ENCODE measurements around the gene CARD9. TPM values are rescaled to one million over a fixed set of nuclear protein-coding genes. Genes with fewer than 3 reads are reported as not detected.

The CARD9 gene, protein sequence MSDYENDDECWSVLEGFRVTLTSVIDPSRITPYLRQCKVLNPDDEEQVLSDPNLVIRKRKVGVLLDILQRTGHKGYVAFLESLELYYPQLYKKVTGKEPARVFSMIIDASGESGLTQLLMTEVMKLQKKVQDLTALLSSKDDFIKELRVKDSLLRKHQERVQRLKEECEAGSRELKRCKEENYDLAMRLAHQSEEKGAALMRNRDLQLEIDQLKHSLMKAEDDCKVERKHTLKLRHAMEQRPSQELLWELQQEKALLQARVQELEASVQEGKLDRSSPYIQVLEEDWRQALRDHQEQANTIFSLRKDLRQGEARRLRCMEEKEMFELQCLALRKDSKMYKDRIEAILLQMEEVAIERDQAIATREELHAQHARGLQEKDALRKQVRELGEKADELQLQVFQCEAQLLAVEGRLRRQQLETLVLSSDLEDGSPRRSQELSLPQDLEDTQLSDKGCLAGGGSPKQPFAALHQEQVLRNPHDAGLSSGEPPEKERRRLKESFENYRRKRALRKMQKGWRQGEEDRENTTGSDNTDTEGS
- total RNA-seq: 1.9 and 2.0 TPM in 2 replicates

DNA sequence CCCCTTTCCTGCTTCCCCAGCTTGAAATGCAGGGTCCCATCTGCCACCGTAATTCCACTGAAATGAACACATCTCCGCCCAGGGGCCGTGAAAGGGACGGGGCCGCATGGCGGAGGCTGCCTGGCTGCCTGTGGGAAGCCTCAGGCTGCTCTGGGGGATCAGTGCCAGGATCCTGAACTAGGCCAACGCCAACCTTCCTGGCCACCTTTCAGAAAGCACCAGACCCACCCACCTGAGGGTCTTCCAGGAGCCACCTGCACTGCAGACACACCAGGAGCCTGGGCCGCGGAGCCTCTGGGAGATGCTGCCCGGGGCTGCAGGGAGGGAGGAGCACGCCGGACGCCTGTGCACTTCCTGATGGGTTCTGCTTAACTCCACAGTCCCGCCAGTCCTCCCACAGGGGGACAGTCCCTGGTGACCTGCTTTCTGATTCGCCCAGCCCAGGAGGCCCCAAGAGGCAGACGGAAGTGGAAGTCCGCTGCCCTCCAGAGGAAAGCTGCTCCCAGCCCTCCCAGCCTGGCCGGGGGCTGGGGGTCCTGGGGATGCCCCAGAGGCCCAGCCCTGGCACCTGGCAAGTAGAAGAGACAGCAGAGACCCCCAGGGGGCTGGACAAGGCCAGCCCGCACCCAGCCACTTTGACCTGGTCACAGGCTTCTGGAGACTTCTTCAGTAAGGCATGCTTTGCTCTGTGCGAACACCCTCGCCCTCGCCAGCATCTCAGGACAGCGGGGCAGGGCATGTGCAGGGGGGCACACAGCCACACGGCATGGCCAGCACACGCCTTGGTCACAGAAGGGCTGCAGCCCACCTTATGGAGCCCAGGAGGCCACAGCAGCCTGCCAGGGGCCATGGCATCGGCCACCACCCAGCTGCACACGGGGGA lies at the start of gene CARD9:
Gene CARD9, minus strand, starts transcription at position 370 of the 883 bp plus-strand sequence. CDS start 1,591 bp downstream, outside the sequence.
- Histone ChIP-seq H3K27me3 (ENCODE audit: control insufficient read depth, insufficient read depth, low read length) (no peaks in the 10 kb centered on the region), H3K36me3 (ENCODE audit: control insufficient read depth, insufficient read depth, low read length) (no peaks in the 10 kb centered on the region), H3K4me3 (ENCODE audit: low read depth, low read length) (no peak within 1 kb of the TSS)
- DNase-seq (ENCODE audit: low read depth): no peak
- TF ChIP-seq, protein P1, sequence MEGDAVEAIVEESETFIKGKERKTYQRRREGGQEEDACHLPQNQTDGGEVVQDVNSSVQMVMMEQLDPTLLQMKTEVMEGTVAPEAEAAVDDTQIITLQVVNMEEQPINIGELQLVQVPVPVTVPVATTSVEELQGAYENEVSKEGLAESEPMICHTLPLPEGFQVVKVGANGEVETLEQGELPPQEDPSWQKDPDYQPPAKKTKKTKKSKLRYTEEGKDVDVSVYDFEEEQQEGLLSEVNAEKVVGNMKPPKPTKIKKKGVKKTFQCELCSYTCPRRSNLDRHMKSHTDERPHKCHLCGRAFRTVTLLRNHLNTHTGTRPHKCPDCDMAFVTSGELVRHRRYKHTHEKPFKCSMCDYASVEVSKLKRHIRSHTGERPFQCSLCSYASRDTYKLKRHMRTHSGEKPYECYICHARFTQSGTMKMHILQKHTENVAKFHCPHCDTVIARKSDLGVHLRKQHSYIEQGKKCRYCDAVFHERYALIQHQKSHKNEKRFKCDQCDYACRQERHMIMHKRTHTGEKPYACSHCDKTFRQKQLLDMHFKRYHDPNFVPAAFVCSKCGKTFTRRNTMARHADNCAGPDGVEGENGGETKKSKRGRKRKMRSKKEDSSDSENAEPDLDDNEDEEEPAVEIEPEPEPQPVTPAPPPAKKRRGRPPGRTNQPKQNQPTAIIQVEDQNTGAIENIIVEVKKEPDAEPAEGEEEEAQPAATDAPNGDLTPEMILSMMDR (IDR thresholded peaks at IDR 0.05; ENCODE audit: insufficient read depth, low read length, poor library complexity, severe bottlenecking): no peak

GRCh38 chr9:136422876-136423275 lies 49.4 kb upstream of the CARD9 start:
- TF ChIP-seq, protein P1 (IDR thresholded peaks at IDR 0.05; ENCODE audit: insufficient read depth, low read length, poor library complexity, severe bottlenecking): no peak
- no peak for DNase-seq (ENCODE audit: low read depth)
- Histone ChIP-seq H3K4me3 (ENCODE audit: low read depth, low read length) (no peak overlapping the region), H3K36me3 (ENCODE audit: control insufficient read depth, insufficient read depth, low read length) (no peaks in the 10 kb centered on the region), H3K27me3 (ENCODE audit: control insufficient read depth, insufficient read depth, low read length) (no peaks in the 10 kb centered on the region)

DNA sequence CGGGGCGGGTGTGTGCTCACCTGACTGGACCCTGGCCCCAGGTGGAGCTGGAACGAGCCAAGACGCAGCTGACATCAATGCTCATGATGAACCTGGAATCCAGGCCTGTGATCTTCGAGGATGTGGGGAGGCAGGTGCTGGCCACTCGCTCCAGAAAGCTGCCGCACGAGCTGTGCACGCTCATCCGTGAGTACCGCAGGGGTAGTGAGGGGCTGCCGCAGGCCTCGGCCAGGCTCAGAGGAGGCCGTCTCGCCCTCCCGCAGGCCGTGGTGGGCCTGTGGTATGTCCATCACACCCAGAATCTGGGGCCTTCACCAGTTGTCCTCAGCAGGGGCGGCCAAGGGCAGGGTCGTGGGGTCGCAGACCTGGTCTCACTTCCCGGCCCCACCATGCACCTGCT lies 48.3 kb upstream of the CARD9 start:
- no peak for DNase-seq (ENCODE audit: low read depth)
- TF ChIP-seq, protein P1 (IDR thresholded peaks at IDR 0.05; ENCODE audit: insufficient read depth, low read length, poor library complexity, severe bottlenecking): no peak
- H3K36me3 ChIP-seq (ENCODE audit: control insufficient read depth, insufficient read depth, low read length): peaks cover 2% of the 10 kb centered on the region

GRCh38 chr9:136419092-136419420 lies 45.6 kb upstream of the CARD9 start:
- Histone ChIP-seq H3K27me3 (ENCODE audit: control insufficient read depth, insufficient read depth, low read length) (no peaks in the 10 kb centered on the region), H3K36me3 (ENCODE audit: control insufficient read depth, insufficient read depth, low read length) (peaks cover 6% of the 10 kb centered on the region), H3K4me3 (ENCODE audit: low read depth, low read length) (no peak overlapping the region)
- DNase-seq (ENCODE audit: low read depth): no peak
- TF ChIP-seq, protein P1 (IDR thresholded peaks at IDR 0.05; ENCODE audit: insufficient read depth, low read length, poor library complexity, severe bottlenecking): no peak

More for the DNA sequence above, 48.3 kb upstream of the CARD9 start:
- no peaks in the 10 kb centered on the region for H3K27me3 ChIP-seq (ENCODE audit: control insufficient read depth, insufficient read depth, low read length)
- no peak overlapping the region for H3K4me3 ChIP-seq (ENCODE audit: low read depth, low read length)

- TF ChIP-seq, protein P1 (IDR thresholded peaks at IDR 0.05; ENCODE audit: insufficient read depth, low read length, poor library complexity, severe bottlenecking): no peak
Observed at GRCh38 chr9:136418182-136419091, 45.0 kb upstream of the CARD9 start.

More at GRCh38 chr9:136418182-136419091, 45.0 kb upstream of the CARD9 start:
- Histone ChIP-seq H3K27me3 (ENCODE audit: control insufficient read depth, insufficient read depth, low read length) (no peaks in the 10 kb centered on the region), H3K4me3 (ENCODE audit: low read depth, low read length) (no peak overlapping the region), H3K36me3 (ENCODE audit: control insufficient read depth, insufficient read depth, low read length) (peaks cover 6% of the 10 kb centered on the region)
- DNase-seq (ENCODE audit: low read depth): no peak

All from kidney epithelial cell (primary cell).